Thymus (tissue), 11 donors: ENCODE measurements around the gene TMEM40. TPM values are rescaled to one million over a fixed set of nuclear protein-coding genes. Genes with fewer than 3 reads are reported as not detected.

Experiments
- DNase-seq, 9 donors: peaks; one replicate each; pipeline ENCODE4 v3.0.0-alpha.2; 2013; ENCODE audit warnings: low spot score in 9 of 9, low read depth in 6 of 9, missing footprints in 1 of 9
- H3K27ac ChIP-seq, 2 donors: one replicate each; pipeline ENCODE4 v1.5.1; 2013; ENCODE audit warnings: control low read depth in 1 of 2, low read depth in 1 of 2, low read length in 1 of 2, mild to moderate bottlenecking in 1 of 2, moderate library complexity in 1 of 2
- H3K27me3 ChIP-seq, 2 donors: one replicate each; pipeline ENCODE4 v1.5.1; 2013; ENCODE audit warnings: low read length in 1 of 2; ENCODE audit not compliant: control insufficient read depth in 2 of 2, insufficient read depth in 1 of 2
- H3K36me3 ChIP-seq, 2 donors: one replicate each; pipeline ENCODE4 v1.5.1; 2013; ENCODE audit warnings: low read length in 1 of 2, mild to moderate bottlenecking in 1 of 2, moderate library complexity in 1 of 2; ENCODE audit not compliant: control insufficient read depth in 2 of 2, insufficient read depth in 2 of 2
- H3K4me1 ChIP-seq, 2 donors: one replicate each; pipeline ENCODE4 v1.5.1; 2013; ENCODE audit warnings: low read length in 2 of 2; ENCODE audit not compliant: control insufficient read depth in 2 of 2, insufficient read depth in 2 of 2
- H3K4me3 ChIP-seq, 2 donors: one replicate each; pipeline ENCODE4 v1.5.1; 2013; ENCODE audit warnings: low read length in 2 of 2, control low read depth in 1 of 2, mild to moderate bottlenecking in 1 of 2
- H3K9me3 ChIP-seq, 2 donors: one replicate each; pipeline ENCODE4 v1.5.1; 2013; ENCODE audit warnings: low read length in 1 of 2, mild to moderate bottlenecking in 1 of 2; ENCODE audit not compliant: control insufficient read depth in 2 of 2, insufficient read depth in 1 of 2
- WGBS: extraction: QIAGEN DNeasy Blood & Tissue Kit; methylation state at CpG from one replicate; pipeline ENCODE4 v1.1.7; 2013; 5-methylcytosine and 5-hydroxymethylcytosine counted together
- polyA plus RNA-seq: library from polyadenylated mRNA; stranded (reverse); fragments of 200-250 nt; gene quantifications from one replicate; pipeline ENCODE4 v1.2.3, GENCODE V29; 2013
- total RNA-seq: library from RNA; stranded (reverse); fragments of 120-200 nt; gene quantifications from one replicate; pipeline ENCODE4 v1.2.4, GENCODE V29; 2013
- donor health status: healthy.

The TMEM40 gene
- total and polyA plus RNA-seq, 2 donors: 0.76 to 14.1 TPM

- H3K4me1 ChIP-seq: peaks cover 3 to 7% of the 10 kb centered on the region in 2 donors
- no peaks in the 10 kb centered on the region for H3K36me3 ChIP-seq
- H3K27ac ChIP-seq: no peak overlapping the region
- 24% methylated on average over 17 of the region's 17 CpGs for WGBS
- no peaks in the 10 kb centered on the region for H3K9me3 ChIP-seq
- no peak overlapping the region for H3K4me3 ChIP-seq
- DNase-seq: peak; percentile 56 to 86 (median 66)
- no peaks in the 10 kb centered on the region for H3K27me3 ChIP-seq
Observed at GRCh38 chr3:12719984-12720898, 38.8 kb downstream of the TMEM40 start.

DNA sequence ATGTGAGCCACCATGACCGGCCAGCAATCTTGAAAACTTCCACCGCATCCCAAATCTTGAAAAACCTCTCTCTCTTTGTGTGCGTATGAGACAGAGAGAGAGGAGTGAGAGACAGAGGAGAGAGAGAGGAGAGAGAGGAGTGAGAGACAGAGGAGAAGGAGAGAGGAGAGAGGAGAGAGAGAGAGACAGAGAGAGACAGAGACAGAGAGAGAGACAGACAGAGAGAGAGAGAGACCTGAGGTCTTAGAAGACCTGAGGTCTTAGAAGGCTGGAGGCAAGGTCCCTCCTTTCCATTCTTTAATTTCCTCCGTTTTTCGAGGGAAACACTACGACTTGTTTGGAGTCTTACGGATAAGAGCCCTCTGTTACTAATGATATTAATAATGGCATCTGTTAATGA lies 39.5 kb downstream of the TMEM40 start:
- 56% methylated on average over 7 of the region's 7 CpGs for WGBS
- H3K36me3 ChIP-seq: no peaks in the 10 kb centered on the region
- no peak overlapping the region for H3K4me3 ChIP-seq
- H3K27ac ChIP-seq: no peak overlapping the region
- H3K4me1 ChIP-seq: peaks cover 3 to 7% of the 10 kb centered on the region in 2 donors
- no peak for DNase-seq
- no peaks in the 10 kb centered on the region for H3K27me3 ChIP-seq
- no peaks in the 10 kb centered on the region for H3K9me3 ChIP-seq

DNA sequence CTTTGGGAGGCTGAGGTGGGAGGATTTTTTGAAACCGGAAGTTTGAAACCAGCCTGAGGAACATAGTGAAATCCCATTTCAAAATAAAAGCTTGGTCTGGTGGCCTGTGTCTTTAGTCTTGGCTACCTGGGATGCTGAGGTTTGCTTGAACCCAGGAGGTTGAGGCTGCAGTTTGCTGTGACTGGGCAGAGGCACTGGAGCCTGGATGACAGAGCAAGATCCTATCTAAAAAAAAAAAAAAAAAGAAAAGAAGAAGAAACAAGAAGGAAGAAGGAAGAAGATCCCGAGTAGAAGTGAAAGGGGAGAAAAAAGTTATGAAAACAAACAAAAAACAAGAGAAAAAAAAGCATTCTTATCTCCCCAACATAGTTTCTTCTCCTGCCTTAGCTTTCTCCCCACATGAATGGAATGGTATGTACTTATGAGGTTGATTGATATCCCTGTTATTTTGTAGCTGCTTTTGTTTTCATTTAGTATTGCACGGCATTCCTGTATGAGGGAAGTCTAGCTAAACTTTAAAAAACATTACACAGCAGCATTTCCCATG lies 42.4 kb downstream of the TMEM40 start:
- H3K4me1 ChIP-seq: peaks cover 3 to 7% of the 10 kb centered on the region in 2 donors
- H3K36me3 ChIP-seq: no peaks in the 10 kb centered on the region
- no peak for DNase-seq
- H3K27me3 ChIP-seq: no peaks in the 10 kb centered on the region
- H3K27ac ChIP-seq: no peak overlapping the region
- no peaks in the 10 kb centered on the region for H3K9me3 ChIP-seq
- 74% methylated on average over 3 of the region's 3 CpGs for WGBS
- no peak overlapping the region for H3K4me3 ChIP-seq

GRCh38 chr3:12714278-12714677 lies 44.8 kb downstream of the TMEM40 start:
- Histone ChIP-seq H3K27me3 (no peaks in the 10 kb centered on the region), H3K27ac (no peak overlapping the region), H3K4me3 (no peak overlapping the region), H3K4me1 (no peaks in the 10 kb centered on the region), H3K9me3 (no peaks in the 10 kb centered on the region), H3K36me3 (no peaks in the 10 kb centered on the region)
- no peak for DNase-seq
- 100% methylated on average over 4 of the region's 4 CpGs for WGBS

DNA sequence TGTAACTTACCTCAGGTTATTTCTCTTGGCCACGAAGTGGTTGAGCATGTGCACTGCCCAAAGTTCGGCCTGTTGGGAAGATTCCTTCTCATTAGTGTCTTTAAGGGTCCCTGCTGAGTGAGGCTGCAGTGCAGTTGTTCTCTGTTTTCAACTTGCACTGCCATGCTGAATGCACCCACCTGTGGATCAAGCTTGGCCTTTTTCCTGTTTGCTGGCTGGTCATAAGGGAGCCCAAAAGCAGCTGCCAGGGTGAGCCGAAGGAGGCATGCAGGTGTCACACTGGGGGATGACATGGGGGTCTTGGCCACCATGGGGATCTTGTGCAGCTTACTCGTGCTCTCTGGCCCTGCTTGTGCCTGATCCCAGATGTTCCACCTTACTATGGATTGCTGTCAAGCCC lies 49.0 kb downstream of the TMEM40 start:
- no peak for DNase-seq
- no peaks in the 10 kb centered on the region for H3K27me3 ChIP-seq
- H3K4me3 ChIP-seq: no peak overlapping the region
- H3K36me3 ChIP-seq: no peaks in the 10 kb centered on the region
- no peak overlapping the region for H3K27ac ChIP-seq
- no peaks in the 10 kb centered on the region for H3K9me3 ChIP-seq
- no peaks in the 10 kb centered on the region for H3K4me1 ChIP-seq
- WGBS: 93% methylated on average over 4 of the region's 4 CpGs

DNA sequence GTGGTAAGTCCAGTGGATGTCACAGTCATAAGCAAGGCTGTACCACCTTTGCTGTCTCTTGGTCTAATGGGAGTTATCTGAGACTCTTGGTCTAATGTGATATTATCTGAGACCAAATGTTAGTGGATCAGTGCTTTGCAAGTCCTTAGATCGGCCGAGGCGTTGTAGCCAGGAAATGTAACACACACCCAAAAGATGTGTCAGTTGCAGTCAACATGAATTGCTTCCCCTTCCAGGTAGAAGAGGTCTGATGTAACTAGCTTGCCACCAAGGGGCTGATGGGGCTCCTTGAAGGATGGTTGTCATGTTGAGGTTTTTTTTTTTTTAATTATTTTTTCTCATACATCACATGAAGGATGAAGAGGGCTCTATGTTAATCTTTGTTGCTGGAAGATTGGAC lies 49.7 kb downstream of the TMEM40 start:
- WGBS: 90% methylated on average over 3 of the region's 3 CpGs
- Histone ChIP-seq H3K36me3 (no peaks in the 10 kb centered on the region), H3K4me1 (no peaks in the 10 kb centered on the region), H3K9me3 (no peaks in the 10 kb centered on the region), H3K27ac (no peak overlapping the region), H3K4me3 (no peak overlapping the region), H3K27me3 (no peaks in the 10 kb centered on the region)
- no peak for DNase-seq

- H3K36me3 ChIP-seq: no peaks in the 10 kb centered on the region
- H3K4me1 ChIP-seq: no peaks in the 10 kb centered on the region
- no peaks in the 10 kb centered on the region for H3K9me3 ChIP-seq
- 87% methylated on average over 6 of the region's 6 CpGs for WGBS
- H3K4me3 ChIP-seq: no peak overlapping the region
- no peak overlapping the region for H3K27ac ChIP-seq
- DNase-seq: no peak
- H3K27me3 ChIP-seq: no peaks in the 10 kb centered on the region
Observed at GRCh38 chr3:12708584-12709192, 50.4 kb downstream of the TMEM40 start.

- DNase-seq: no peak
- 94% methylated on average over 2 of the region's 2 CpGs for WGBS
- H3K27ac ChIP-seq: no peak overlapping the region
- no peaks in the 10 kb centered on the region for H3K4me1 ChIP-seq
- no peaks in the 10 kb centered on the region for H3K9me3 ChIP-seq
- no peaks in the 10 kb centered on the region for H3K27me3 ChIP-seq
- H3K4me3 ChIP-seq: no peak overlapping the region
- H3K36me3 ChIP-seq: no peaks in the 10 kb centered on the region
Observed at GRCh38 chr3:12707449-12707848, 51.6 kb downstream of the TMEM40 start.
